ENCODE data around the gene ZNF410. TPM values are rescaled to one million over a fixed set of nuclear protein-coding genes. Genes with fewer than 3 reads are reported as not detected.

The ZNF410 gene
- total RNA-seq, 1 experiment from 2014 or later = 37.6 TPM

DNA sequence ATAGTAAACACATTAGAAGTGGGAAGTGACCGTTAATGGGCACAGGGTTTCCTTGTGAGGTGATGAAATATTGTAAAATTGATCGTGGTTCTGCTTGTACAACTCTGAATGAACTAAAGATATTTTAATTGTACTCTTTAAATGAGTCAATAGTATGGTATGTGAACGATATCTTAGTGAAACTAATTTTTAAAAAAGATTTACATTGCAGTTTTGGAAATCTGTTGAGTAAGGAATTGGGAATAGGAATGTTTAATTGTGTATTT lies 1.7 kb downstream of the ZNF410 start:
- Histone ChIP-seq H4K20me1 (ENCODE audit: insufficient read depth) (no peaks in the 10 kb centered on the region), H3K36me3 (ENCODE audit: control insufficient read depth in 1 of 2, insufficient read depth in 2 of 2, low read length in 2 of 2) (peaks cover 4 to 7% of the 10 kb centered on the region in 2 experiments; a peak in 1 of 4 replicates), H3K9me3 (ENCODE audit: control insufficient read depth in 1 of 2, insufficient read depth in 1 of 2, low read depth in 1 of 2, low read length in 2 of 2) (no peaks in the 10 kb centered on the region), H3K9me2 (ENCODE audit: insufficient read depth) (no peaks in the 10 kb centered on the region), H3K4me3 (replicated peaks in 1 of 2; ENCODE audit: low read depth in 1 of 2, low read length in 2 of 2) (peak overlapping the region; percentile 97 to 98), H3K27ac (ENCODE audit: low read depth, low read length) (no peak overlapping the region), H2AFZ (ENCODE audit: low read depth, low read length, poor library complexity, severe bottlenecking) (no peak overlapping the region), H3K9ac (ENCODE audit: low read length) (0 out of 2 replicates have a peak overlapping the region, but pooled peaks have one; percentile 93), H3K4me2 (ENCODE audit: low read length) (peak overlapping the region; percentile 82), H3K27me3 (ENCODE audit: insufficient read depth, low read length) (no peaks in the 10 kb centered on the region), H3K79me2 (ENCODE audit: insufficient read depth, low read length) (peaks cover 66% of the 10 kb centered on the region), H3K4me1 (ENCODE audit: control insufficient read depth in 1 of 2, insufficient read depth in 2 of 2, low read length in 2 of 2) (peaks cover 9 to 27% of the 10 kb centered on the region in 2 experiments)
- no peak for TF ChIP-seq CBX3 (IDR thresholded peaks at IDR 0.05; ENCODE audit: low read depth)
- TF ChIP-seq, protein P1, sequence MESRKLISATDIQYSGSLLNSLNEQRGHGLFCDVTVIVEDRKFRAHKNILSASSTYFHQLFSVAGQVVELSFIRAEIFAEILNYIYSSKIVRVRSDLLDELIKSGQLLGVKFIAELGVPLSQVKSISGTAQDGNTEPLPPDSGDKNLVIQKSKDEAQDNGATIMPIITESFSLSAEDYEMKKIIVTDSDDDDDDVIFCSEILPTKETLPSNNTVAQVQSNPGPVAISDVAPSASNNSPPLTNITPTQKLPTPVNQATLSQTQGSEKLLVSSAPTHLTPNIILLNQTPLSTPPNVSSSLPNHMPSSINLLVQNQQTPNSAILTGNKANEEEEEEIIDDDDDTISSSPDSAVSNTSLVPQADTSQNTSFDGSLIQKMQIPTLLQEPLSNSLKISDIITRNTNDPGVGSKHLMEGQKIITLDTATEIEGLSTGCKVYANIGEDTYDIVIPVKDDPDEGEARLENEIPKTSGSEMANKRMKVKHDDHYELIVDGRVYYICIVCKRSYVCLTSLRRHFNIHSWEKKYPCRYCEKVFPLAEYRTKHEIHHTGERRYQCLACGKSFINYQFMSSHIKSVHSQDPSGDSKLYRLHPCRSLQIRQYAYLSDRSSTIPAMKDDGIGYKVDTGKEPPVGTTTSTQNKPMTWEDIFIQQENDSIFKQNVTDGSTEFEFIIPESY (IDR thresholded peaks at IDR 0.05; ENCODE audit: extremely low read depth, insufficient replicate concordance, low read length) = no peak
- DNase-seq (ENCODE audit: low read depth, low spot score) (no peak), ATAC-seq (no peak)
- ChIA-PET RAD21 (ENCODE audit: low non-redundant PET in 1 of 2, low total read pairs in 2 of 2, uncharacterized antibody in 2 of 2, unreplicated experiment in 2 of 2) (no interaction called here), POLR2A (no interaction called here), CTCF (no interaction called here)
- intact Hi-C loops (cut with micrococcal nuclease) = no loop called here
- BruUV-seq (replicated peaks) = no TSS peak

DNA sequence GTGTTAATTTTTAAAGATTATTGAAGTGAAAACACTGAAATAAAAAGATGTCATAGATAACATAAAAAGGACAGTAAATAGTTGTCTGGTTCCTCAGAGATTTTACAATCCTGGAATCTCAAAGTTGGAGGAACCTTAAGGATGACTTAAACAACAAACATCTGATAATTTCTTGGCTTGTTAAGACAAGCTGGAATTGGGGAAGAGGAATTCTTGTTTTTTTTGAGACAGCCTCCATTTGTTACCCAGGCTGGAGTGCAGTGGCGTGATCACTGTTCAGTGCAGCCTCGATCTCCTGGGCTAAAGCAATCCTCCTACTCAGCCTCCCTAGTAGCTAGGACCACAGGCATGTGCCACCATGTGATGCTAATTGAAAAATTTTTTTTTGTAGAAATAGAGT lies 2.3 kb downstream of the ZNF410 start:
- BruUV-seq (replicated peaks) = no TSS peak
- Histone ChIP-seq H3K27me3 (ENCODE audit: insufficient read depth, low read length) (no peaks in the 10 kb centered on the region), H3K9ac (ENCODE audit: low read length) (no peak overlapping the region), H3K4me3 (replicated peaks in 1 of 2; ENCODE audit: low read depth in 1 of 2, low read length in 2 of 2) (no peak overlapping the region), H3K79me2 (ENCODE audit: insufficient read depth, low read length) (peaks cover 71% of the 10 kb centered on the region), H3K9me2 (ENCODE audit: insufficient read depth) (no peaks in the 10 kb centered on the region), H3K4me1 (ENCODE audit: control insufficient read depth in 1 of 2, insufficient read depth in 2 of 2, low read length in 2 of 2) (peaks cover 9 to 27% of the 10 kb centered on the region in 2 experiments), H4K20me1 (ENCODE audit: insufficient read depth) (no peaks in the 10 kb centered on the region), H2AFZ (ENCODE audit: low read depth, low read length, poor library complexity, severe bottlenecking) (no peak overlapping the region), H3K36me3 (ENCODE audit: control insufficient read depth in 1 of 2, insufficient read depth in 2 of 2, low read length in 2 of 2) (peaks cover 6 to 13% of the 10 kb centered on the region in 2 experiments; a peak in 3 of 4 replicates), H3K9me3 (ENCODE audit: control insufficient read depth in 1 of 2, insufficient read depth in 1 of 2, low read depth in 1 of 2, low read length in 2 of 2) (no peaks in the 10 kb centered on the region), H3K27ac (ENCODE audit: low read depth, low read length) (no peak overlapping the region), H3K4me2 (ENCODE audit: low read length) (no peak overlapping the region; the same call in 1 of the 2 replicates)
- ChIA-PET CTCF (no interaction called here), POLR2A (no interaction called here), RAD21 (ENCODE audit: low non-redundant PET in 1 of 2, low total read pairs in 2 of 2, uncharacterized antibody in 2 of 2, unreplicated experiment in 2 of 2) (no interaction called here)
- intact Hi-C loops (cut with micrococcal nuclease) = no loop called here
- ATAC-seq (no peak), DNase-seq (ENCODE audit: low read depth, low spot score) (no peak)
- no peak for TF ChIP-seq ELF1 (IDR thresholded peaks at IDR 0.05; ENCODE audit: borderline replicate concordance, low read depth)
- TF ChIP-seq, protein P2, sequence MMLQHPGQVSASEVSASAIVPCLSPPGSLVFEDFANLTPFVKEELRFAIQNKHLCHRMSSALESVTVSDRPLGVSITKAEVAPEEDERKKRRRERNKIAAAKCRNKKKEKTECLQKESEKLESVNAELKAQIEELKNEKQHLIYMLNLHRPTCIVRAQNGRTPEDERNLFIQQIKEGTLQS (IDR thresholded peaks at IDR 0.05) = no peak

Data from HCT116 (cell line).